OCI-LY3 (cell line): ENCODE data around the gene SMPDL3A.

ENCODE experiments used
- H2AFZ ChIP-seq: fragments of 200-600, 300-600 bp; shearing (Covaris generic); 2 replicates; pipeline ENCODE4 v1.6.0; 2014; ENCODE audit warnings: antibody characterized with exemption, low read depth, low read length
- H3K27ac ChIP-seq: fragments of 200-600, 300-600 bp; sonication (generic); 2 replicates; pipeline ENCODE4 v1.5.1; 2014; ENCODE audit warnings: mild to moderate bottlenecking, low read length, moderate library complexity, mixed read lengths
- H3K27me3 ChIP-seq: fragments of 200-600, 300-600 bp; sonication (generic); 2 replicates; pipeline ENCODE4 v1.6.1; 2014; ENCODE audit warnings: low read depth, low read length, mixed read lengths
- H3K36me3 ChIP-seq: fragments of 200-600, 300-600 bp; sonication (generic); replicated peaks from 2 replicates; pipeline ENCODE3; 2014; ENCODE audit warnings: low read depth, low read length, mixed read lengths
- H3K4me1 ChIP-seq: fragments of 300-600, 200-600 bp; sonication (generic); 2 replicates; pipeline ENCODE4 v1.6.1; 2014; ENCODE audit warnings: low read length, mixed read lengths
- H3K4me2 ChIP-seq: fragments of 200-600, 300-600 bp; sonication (generic); 2 replicates; pipeline ENCODE4 v1.6.1; 2014; ENCODE audit warnings: low read length, mixed read lengths
- H3K4me3 ChIP-seq: fragments of 300-600, 200-600 bp; sonication (generic); 2 replicates; pipeline ENCODE4 v1.5.1; 2014; ENCODE audit warnings: antibody characterized with exemption, mild to moderate bottlenecking, low read length, moderate library complexity
- H3K79me2 ChIP-seq: fragments of 300-600, 200-600 bp; shearing (Covaris generic); 2 replicates; pipeline ENCODE4 v1.6.1; 2014; ENCODE audit warnings: mild to moderate bottlenecking, low read length, mixed read lengths
- H3K9ac ChIP-seq: fragments of 300-600, 200-600 bp; shearing (Covaris generic); 2 replicates; pipeline ENCODE4 v1.6.0; 2014; ENCODE audit warnings: mild to moderate bottlenecking, low read length, moderate library complexity
- H3K9me3 ChIP-seq: fragments of 200-600, 300-600 bp; shearing (Covaris generic); 2 replicates; pipeline ENCODE4 v1.6.1; 2014; ENCODE audit warnings: low read length, mixed read lengths; ENCODE audit not compliant: insufficient read depth
- H4K20me1 ChIP-seq: fragments of 200-600, 300-600 bp; sonication (generic); 2 replicates; pipeline ENCODE4 v1.6.1; 2016; ENCODE audit warnings: low read length, mixed read lengths; ENCODE audit not compliant: insufficient read depth
- CTCF ChIP-seq: fragments of 200-600, 300-600 bp; sonication (generic); IDR thresholded peaks from 2 replicates; pipeline ENCODE4 v1.5.1; 2014; ENCODE audit warnings: antibody characterized with exemption, low read length, low read depth
- EZH2phosphoT487 ChIP-seq: fragments of 200-600 bp; shearing (Covaris generic); IDR thresholded peaks from 2 replicates; pipeline ENCODE4 v1.6.1; 2018; ENCODE audit warnings: antibody characterized with exemption, mixed run types, low read depth

The SMPDL3A gene

GRCh38 chr6:122808121-122808885 lies 19.2 kb downstream of the SMPDL3A start:
- H3K9me3 ChIP-seq, result no peaks in the 10 kb centered on the region
- no peak overlapping the region for H3K4me3 ChIP-seq
- no peaks in the 10 kb centered on the region for H3K36me3 ChIP-seq
- H2AFZ ChIP-seq, result no peak overlapping the region
- H3K4me1 ChIP-seq, result no peaks in the 10 kb centered on the region
- no peaks in the 10 kb centered on the region for H3K79me2 ChIP-seq
- H4K20me1 ChIP-seq, result no peaks in the 10 kb centered on the region
- H3K9ac ChIP-seq, result no peak overlapping the region
- no peaks in the 10 kb centered on the region for H3K27me3 ChIP-seq
- TF ChIP-seq EZH2phosphoT487 (no peak), CTCF (no peak)
- no peak overlapping the region for H3K27ac ChIP-seq
- no peak overlapping the region for H3K4me2 ChIP-seq

GRCh38 chr6:122809001-122809400 lies 19.9 kb downstream of the SMPDL3A start:
- no peaks in the 10 kb centered on the region for H3K4me1 ChIP-seq
- no peaks in the 10 kb centered on the region for H3K9me3 ChIP-seq
- TF ChIP-seq EZH2phosphoT487 (no peak), CTCF (no peak)
- no peak overlapping the region for H3K4me2 ChIP-seq
- H3K27ac ChIP-seq, result no peak overlapping the region
- H4K20me1 ChIP-seq, result no peaks in the 10 kb centered on the region
- H2AFZ ChIP-seq, result no peak overlapping the region
- H3K79me2 ChIP-seq, result no peaks in the 10 kb centered on the region
- H3K4me3 ChIP-seq, result no peak overlapping the region
- no peak overlapping the region for H3K9ac ChIP-seq
- H3K27me3 ChIP-seq, result no peaks in the 10 kb centered on the region
- H3K36me3 ChIP-seq, result no peaks in the 10 kb centered on the region

GRCh38 chr6:122809691-122810090 lies 20.6 kb downstream of the SMPDL3A start:
- no peak overlapping the region for H3K9ac ChIP-seq
- H4K20me1 ChIP-seq, result no peaks in the 10 kb centered on the region
- H3K79me2 ChIP-seq, result no peaks in the 10 kb centered on the region
- no peaks in the 10 kb centered on the region for H3K27me3 ChIP-seq
- TF ChIP-seq EZH2phosphoT487 (no peak), CTCF (no peak)
- H2AFZ ChIP-seq, result no peak overlapping the region
- no peak overlapping the region for H3K27ac ChIP-seq
- H3K36me3 ChIP-seq, result no peaks in the 10 kb centered on the region
- no peak overlapping the region for H3K4me2 ChIP-seq
- no peaks in the 10 kb centered on the region for H3K4me1 ChIP-seq
- H3K9me3 ChIP-seq, result no peaks in the 10 kb centered on the region
- H3K4me3 ChIP-seq, result no peak overlapping the region

- no peaks in the 10 kb centered on the region for H4K20me1 ChIP-seq
- no peak overlapping the region for H3K4me2 ChIP-seq
- no peaks in the 10 kb centered on the region for H3K27me3 ChIP-seq
- TF ChIP-seq EZH2phosphoT487 (no peak), CTCF (no peak)
- no peak overlapping the region for H3K4me3 ChIP-seq
- no peak overlapping the region for H3K27ac ChIP-seq
- no peak overlapping the region for H2AFZ ChIP-seq
- H3K4me1 ChIP-seq, result no peaks in the 10 kb centered on the region
- no peaks in the 10 kb centered on the region for H3K36me3 ChIP-seq
- no peaks in the 10 kb centered on the region for H3K9me3 ChIP-seq
- H3K79me2 ChIP-seq, result no peaks in the 10 kb centered on the region
- no peak overlapping the region for H3K9ac ChIP-seq
These were observed 21.1 kb downstream of the SMPDL3A start for GRCh38 chr6:122810189-122810588.
